ENCODE results near the gene GLRX3. TPM values are rescaled to one million over a fixed set of nuclear protein-coding genes. Genes with fewer than 3 reads are reported as not detected.

Gene GLRX3
- total and polyA plus RNA-seq, 7 experiments from 2014 or later: 30.1 to 74.7 (median 44.2) TPM

DNA sequence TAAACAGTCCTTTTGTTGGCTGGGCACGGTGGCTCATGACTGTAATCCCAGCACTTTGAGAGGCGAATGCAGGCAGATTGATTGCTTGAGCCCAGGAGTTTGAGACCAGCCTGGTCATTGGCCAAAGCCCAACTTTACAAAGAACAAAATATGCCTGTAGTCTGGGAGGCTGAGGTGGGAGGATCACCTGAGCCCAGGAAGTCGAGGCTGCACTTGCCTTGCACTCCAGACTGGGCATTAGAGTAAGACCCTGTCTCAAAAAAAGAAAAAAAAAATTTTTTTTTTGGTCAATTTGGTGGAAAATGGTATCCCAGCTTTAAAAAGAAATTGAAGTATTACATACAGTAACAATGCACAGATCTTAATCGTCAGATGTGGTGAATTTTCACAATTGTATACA, 4.8 kb downstream of the GLRX3 start:
- ChIA-PET POLR2A (interaction anchor here (2.1 kb wide), 1 partner anchor 30 kb away, joined by 14 read pairs; the partner anchor contains the start of gene C10orf143), CTCF (no interaction called here)
- Mint-ChIP-seq H3K27me3 (no peaks in the 10 kb centered on the region), H3K9me3 (no peaks in the 10 kb centered on the region), H3K36me3 (peaks cover 0 to 24% (median 9%) of the 10 kb centered on the region in 5 donors), H3K4me1 (peaks cover 39 to 76% (median 59%) of the 10 kb centered on the region in 7 donors), H3K27ac (peak overlapping the region in 1 of 9 donors; percentile 39), H3K4me3 (peak overlapping the region in 4 of 10 donors; percentile 8 to 36 (median 22))
- ATAC-seq: no peak
- Histone ChIP-seq H3K4me3 (ENCODE audit: low read length) (no peak overlapping the region), H3K27ac (ENCODE audit: low read depth, low read length) (no peak overlapping the region), H3K4me1 (ENCODE audit: control insufficient read depth in 2 of 2, insufficient read depth in 2 of 2, low read length in 2 of 2) (peaks cover 26 to 36% of the 10 kb centered on the region in 2 donors), H3K36me3 (ENCODE audit: control insufficient read depth in 2 of 3, insufficient read depth in 3 of 3, low read length in 3 of 3) (peaks cover 0 to 8% (median 0%) of the 10 kb centered on the region in 3 experiments), H3K27me3 (ENCODE audit: control insufficient read depth in 2 of 2, insufficient read depth in 2 of 2, low read length in 2 of 2) (no peaks in the 10 kb centered on the region), H3K9me3 (ENCODE audit: control insufficient read depth in 2 of 3, low read length in 3 of 3) (no peaks in the 10 kb centered on the region)
- intact Hi-C loops (cut with micrococcal nuclease): no loop called here
- no peak for DNase-seq

DNA sequence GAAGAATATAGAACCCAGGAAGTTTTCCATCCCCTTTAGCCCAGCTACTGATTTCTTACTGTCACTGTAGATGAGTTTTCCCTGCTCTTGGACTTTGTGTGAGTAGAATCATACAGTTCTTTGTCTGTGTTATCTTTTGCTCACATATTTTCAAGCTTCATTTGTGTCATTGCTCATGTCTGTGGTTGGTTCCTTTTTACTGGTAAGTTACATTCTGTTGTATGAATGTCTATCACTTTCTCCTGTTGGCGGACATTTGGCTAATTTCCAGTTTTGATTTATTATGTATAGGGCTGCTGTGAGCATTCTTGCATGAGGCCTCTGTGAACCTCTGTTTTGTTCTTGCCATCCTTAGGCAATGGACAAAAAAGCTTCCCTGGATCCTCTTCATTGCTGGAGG, 5.3 kb downstream of the GLRX3 start:
- Mint-ChIP-seq H3K27me3 (no peaks in the 10 kb centered on the region), H3K4me1 (peaks cover 43 to 80% (median 63%) of the 10 kb centered on the region in 7 donors), H3K4me3 (peak overlapping the region in 7 of 10 donors; percentile 3 to 69 (median 14)), H3K27ac (peak overlapping the region in 4 of 9 donors; percentile 26 to 57 (median 37)), H3K36me3 (peaks cover 0 to 27% (median 13%) of the 10 kb centered on the region in 5 donors), H3K9me3 (no peaks in the 10 kb centered on the region)
- POLR2A ChIA-PET: interaction anchor here (2.1 kb wide), 1 partner anchor 31 kb away, joined by 14 read pairs; the partner anchor contains the start of gene C10orf143
- ATAC-seq (no peak), DNase-seq (no peak)
- Histone ChIP-seq H3K9me3 (ENCODE audit: control insufficient read depth in 2 of 3, low read length in 3 of 3) (no peaks in the 10 kb centered on the region), H3K27ac (ENCODE audit: low read depth, low read length) (no peak overlapping the region), H3K27me3 (ENCODE audit: control insufficient read depth in 2 of 2, insufficient read depth in 2 of 2, low read length in 2 of 2) (no peaks in the 10 kb centered on the region), H3K4me3 (ENCODE audit: low read length) (peak overlapping the region; percentile 19), H3K36me3 (ENCODE audit: control insufficient read depth in 2 of 3, insufficient read depth in 3 of 3, low read length in 3 of 3) (peaks cover 0 to 12% (median 0%) of the 10 kb centered on the region in 3 experiments), H3K4me1 (ENCODE audit: control insufficient read depth in 2 of 2, insufficient read depth in 2 of 2, low read length in 2 of 2) (peaks cover 26 to 36% of the 10 kb centered on the region in 2 donors)
- CTCF ChIA-PET: interaction anchor here (0.9 kb wide), 1 partner anchor 42 kb away, joined by 3 read pairs; no protein-coding TSS in a partner anchor
- intact Hi-C loops (cut with micrococcal nuclease): no loop called here

DNA sequence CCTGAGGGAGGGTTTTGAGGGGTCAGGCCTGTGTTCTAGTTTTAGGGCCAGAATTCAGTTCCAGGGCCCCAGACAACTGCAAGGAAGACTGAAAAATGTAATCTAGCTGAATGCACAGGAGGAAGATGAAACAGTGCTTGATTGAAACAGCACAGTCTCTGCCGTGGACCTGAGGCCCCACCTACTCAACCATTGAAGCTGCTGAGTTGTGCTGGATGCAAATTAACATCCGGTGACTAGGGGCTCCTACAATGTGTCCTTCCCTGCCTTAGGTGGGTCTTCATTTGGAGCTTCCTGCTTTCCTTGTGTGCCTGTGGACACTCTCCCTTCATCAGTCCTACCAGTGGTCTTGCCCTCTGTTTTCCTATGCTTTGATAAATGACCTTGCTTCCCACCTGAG, 5.7 kb downstream of the GLRX3 start:
- no peak overlapping the region for H3K27ac ChIP-seq (ENCODE audit: low read depth, low read length)
- peak; percentile 44 for ATAC-seq
- H3K36me3 Mint-ChIP-seq: peaks cover 0 to 29% (median 13%) of the 10 kb centered on the region in 5 donors

DNA sequence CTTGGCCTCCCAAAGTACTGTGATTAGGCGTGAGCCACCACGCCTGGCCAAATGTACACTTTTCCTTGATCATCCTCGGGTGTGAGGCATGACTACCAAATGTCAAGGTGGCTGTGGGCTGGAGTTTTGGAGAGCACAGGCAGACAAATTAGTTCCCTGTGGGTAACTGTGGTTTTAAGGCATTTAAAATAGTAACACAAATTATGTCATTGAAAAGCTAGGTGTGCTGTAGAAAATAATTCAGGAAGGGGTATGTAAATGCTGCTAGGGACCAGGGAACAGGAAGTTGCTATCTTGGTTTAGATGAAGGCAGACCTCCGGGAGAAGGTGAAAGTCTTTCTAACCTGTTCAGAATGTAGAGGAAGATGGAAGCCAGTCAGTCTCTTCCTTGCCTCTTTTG, 9.9 kb downstream of the GLRX3 start:
- Mint-ChIP-seq H3K27ac (no peak overlapping the region), H3K4me3 (peak overlapping the region in 2 of 10 donors; percentile 7 to 21), H3K36me3 (peaks cover 0 to 51% (median 23%) of the 10 kb centered on the region in 5 donors), H3K4me1 (peaks cover 19 to 63% (median 45%) of the 10 kb centered on the region in 7 donors), H3K9me3 (no peaks in the 10 kb centered on the region), H3K27me3 (no peaks in the 10 kb centered on the region)
- no peak for DNase-seq
- Histone ChIP-seq H3K27ac (ENCODE audit: low read depth, low read length) (no peak overlapping the region), H3K9me3 (ENCODE audit: control insufficient read depth in 2 of 3, low read length in 3 of 3) (no peaks in the 10 kb centered on the region), H3K36me3 (ENCODE audit: control insufficient read depth in 2 of 3, insufficient read depth in 3 of 3, low read length in 3 of 3) (peaks cover 0 to 23% (median 12%) of the 10 kb centered on the region in 3 experiments), H3K4me3 (ENCODE audit: low read length) (no peak overlapping the region), H3K27me3 (ENCODE audit: control insufficient read depth in 2 of 2, insufficient read depth in 2 of 2, low read length in 2 of 2) (no peaks in the 10 kb centered on the region), H3K4me1 (ENCODE audit: control insufficient read depth in 2 of 2, insufficient read depth in 2 of 2, low read length in 2 of 2) (peaks cover 11 to 13% of the 10 kb centered on the region in 2 donors)
- no peak for ATAC-seq
- CTCF ChIA-PET: no interaction called here
- intact Hi-C loops (cut with micrococcal nuclease): no loop called here
- POLR2A ChIA-PET: interaction anchor here (1.3 kb wide), 1 partner anchor 8 kb away, joined by 3 read pairs; no protein-coding TSS in a partner anchor

More for the DNA sequence above, 5.7 kb downstream of the GLRX3 start:
- POLR2A ChIA-PET: interaction anchor here (2.1 kb wide), 1 partner anchor 31 kb away, joined by 14 read pairs; the partner anchor contains the start of gene C10orf143
- Histone ChIP-seq H3K4me3 (ENCODE audit: low read length) (peak overlapping the region; percentile 19), H3K27me3 (ENCODE audit: control insufficient read depth in 2 of 2, insufficient read depth in 2 of 2, low read length in 2 of 2) (no peaks in the 10 kb centered on the region), H3K36me3 (ENCODE audit: control insufficient read depth in 2 of 3, insufficient read depth in 3 of 3, low read length in 3 of 3) (peaks cover 0 to 16% (median 2%) of the 10 kb centered on the region in 3 experiments), H3K9me3 (ENCODE audit: control insufficient read depth in 2 of 3, low read length in 3 of 3) (no peaks in the 10 kb centered on the region), H3K4me1 (ENCODE audit: control insufficient read depth in 2 of 2, insufficient read depth in 2 of 2, low read length in 2 of 2) (peaks cover 26 to 36% of the 10 kb centered on the region in 2 donors)
- no peak for DNase-seq
- peaks cover 43 to 80% (median 65%) of the 10 kb centered on the region in 7 donors for H3K4me1 Mint-ChIP-seq
- H3K9me3 Mint-ChIP-seq: no peaks in the 10 kb centered on the region
- H3K4me3 Mint-ChIP-seq: peak overlapping the region in 8 of 10 donors; percentile 3 to 69 (median 35)
- no peaks in the 10 kb centered on the region for H3K27me3 Mint-ChIP-seq
- intact Hi-C loops (cut with micrococcal nuclease): loop anchor here in 1 of 2 donors (2.0 kb wide), 1 partner anchor 49 kb away; no protein-coding TSS in a partner anchor
- H3K27ac Mint-ChIP-seq: peak overlapping the region in 7 of 9 donors; percentile 16 to 81 (median 57)
- CTCF ChIA-PET: interaction anchor here (0.9 kb wide), 1 partner anchor 43 kb away, joined by 3 read pairs; no protein-coding TSS in a partner anchor

DNA sequence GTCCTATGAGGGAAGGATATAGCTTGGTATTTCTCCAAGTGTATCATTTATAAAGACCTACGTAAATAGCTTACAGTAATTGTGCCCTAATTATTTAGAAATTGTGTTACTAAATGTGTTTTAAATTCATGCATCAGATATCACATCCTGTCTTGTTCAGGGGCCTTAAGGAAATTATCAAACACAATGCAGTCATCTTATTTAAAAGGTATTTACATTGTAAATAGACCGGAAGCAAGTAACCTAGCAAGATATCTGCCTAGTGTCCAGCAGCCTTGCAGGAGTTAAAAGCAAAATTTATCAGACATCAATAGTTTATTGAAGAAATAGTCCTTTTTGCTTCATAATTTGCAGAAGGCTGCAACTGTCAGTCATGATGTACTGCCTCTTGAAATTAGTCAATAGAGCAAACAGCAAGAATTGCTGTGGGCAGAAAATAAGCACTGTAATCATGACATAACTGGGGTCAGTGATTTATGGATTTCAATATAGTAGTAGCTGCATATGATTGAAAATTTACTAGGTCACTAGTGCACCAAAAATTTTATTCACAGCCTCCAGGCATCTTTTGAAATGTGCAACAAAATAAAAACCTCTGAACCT, 23.1 kb downstream of the GLRX3 start:
- no peaks in the 10 kb centered on the region for H3K27me3 ChIP-seq (ENCODE audit: control insufficient read depth in 2 of 2, insufficient read depth in 2 of 2, low read length in 2 of 2)
- H3K4me3 ChIP-seq (ENCODE audit: low read length): no peak overlapping the region
- DNase-seq: no peak
- no peaks in the 10 kb centered on the region for H3K4me1 ChIP-seq (ENCODE audit: control insufficient read depth in 2 of 2, insufficient read depth in 2 of 2, low read length in 2 of 2)
- no peaks in the 10 kb centered on the region for H3K9me3 Mint-ChIP-seq
- ChIA-PET POLR2A (no interaction called here), CTCF (no interaction called here)
- H3K27me3 Mint-ChIP-seq: no peaks in the 10 kb centered on the region
- no peak overlapping the region for H3K27ac ChIP-seq (ENCODE audit: low read depth, low read length)
- peaks cover 14 to 42% (median 23%) of the 10 kb centered on the region in 5 donors for H3K36me3 Mint-ChIP-seq
- H3K27ac Mint-ChIP-seq: no peak overlapping the region
- no peaks in the 10 kb centered on the region for H3K9me3 ChIP-seq (ENCODE audit: control insufficient read depth in 2 of 3, low read length in 3 of 3)
- peaks cover 0 to 35% (median 0%) of the 10 kb centered on the region in 3 experiments for H3K36me3 ChIP-seq (ENCODE audit: control insufficient read depth in 2 of 3, insufficient read depth in 3 of 3, low read length in 3 of 3)
- H3K4me3 Mint-ChIP-seq: no peak overlapping the region
- no peak for ATAC-seq
- H3K4me1 Mint-ChIP-seq: peaks cover 8 to 45% (median 27%) of the 10 kb centered on the region in 7 donors
- intact Hi-C loops (cut with micrococcal nuclease): no loop called here

DNA sequence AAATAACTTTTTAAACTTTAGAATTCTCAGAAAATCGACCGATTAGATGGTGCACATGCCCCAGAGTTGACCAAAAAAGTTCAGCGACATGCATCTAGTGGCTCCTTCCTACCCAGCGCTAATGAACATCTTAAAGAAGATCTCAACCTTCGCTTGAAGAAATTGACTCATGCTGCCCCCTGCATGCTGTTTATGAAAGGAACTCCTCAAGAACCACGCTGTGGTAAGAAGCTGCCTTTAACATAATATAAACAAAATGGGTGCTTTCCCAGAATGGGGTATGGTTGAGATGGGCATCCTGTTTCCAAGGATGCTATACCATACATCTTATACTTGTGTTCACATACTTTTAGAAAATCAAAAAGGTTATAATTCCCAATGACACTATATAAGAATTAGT, 24.6 kb downstream of the GLRX3 start:
- peak; percentile 32 for ATAC-seq
- Histone ChIP-seq H3K9me3 (ENCODE audit: control insufficient read depth in 2 of 3, low read length in 3 of 3) (no peaks in the 10 kb centered on the region), H3K27ac (ENCODE audit: low read depth, low read length) (no peak overlapping the region), H3K27me3 (ENCODE audit: control insufficient read depth in 2 of 2, insufficient read depth in 2 of 2, low read length in 2 of 2) (no peaks in the 10 kb centered on the region), H3K4me3 (ENCODE audit: low read length) (no peak overlapping the region), H3K36me3 (ENCODE audit: control insufficient read depth in 2 of 3, insufficient read depth in 3 of 3, low read length in 3 of 3) (peaks cover 0 to 42% (median 0%) of the 10 kb centered on the region in 3 experiments), H3K4me1 (ENCODE audit: control insufficient read depth in 2 of 2, insufficient read depth in 2 of 2, low read length in 2 of 2) (no peaks in the 10 kb centered on the region)
- H3K36me3 Mint-ChIP-seq: peaks cover 8 to 39% (median 18%) of the 10 kb centered on the region in 5 donors
- no peak overlapping the region for H3K27ac Mint-ChIP-seq
- POLR2A ChIA-PET: no interaction called here
- no peaks in the 10 kb centered on the region for H3K9me3 Mint-ChIP-seq
- intact Hi-C loops (cut with micrococcal nuclease): loop anchor here in 1 of 2 donors (2.0 kb wide), 1 partner anchor 50 kb away; the partner anchor contains the start of gene C10orf143
- no peak overlapping the region for H3K4me3 Mint-ChIP-seq
- peak in 1 of 9 donors; percentile 8 for DNase-seq
- H3K27me3 Mint-ChIP-seq: no peaks in the 10 kb centered on the region
- CTCF ChIA-PET: no interaction called here
- H3K4me1 Mint-ChIP-seq: peaks cover 1 to 31% (median 21%) of the 10 kb centered on the region in 7 donors

Data from naive thymus-derived CD4-positive, alpha-beta T cell (primary cell).